GM12873 (cell line): ENCODE results near the gene CHMP5.

Experiments
- TF ChIP-seq, protein P1 (sequence below): IDR thresholded peaks from 2 replicates; pipeline ENCODE4 v1.5.1; 2012; ENCODE audit warnings: low read depth, mild to moderate bottlenecking, moderate library complexity, low read length, control low read depth; ENCODE audit not compliant: insufficient read depth; ENCODE audit errors: missing control alignments

Gene CHMP5

GRCh38 chr9:33315371-33315770, 50.5 kb downstream of the CHMP5 start:
- TF ChIP-seq, protein P1, sequence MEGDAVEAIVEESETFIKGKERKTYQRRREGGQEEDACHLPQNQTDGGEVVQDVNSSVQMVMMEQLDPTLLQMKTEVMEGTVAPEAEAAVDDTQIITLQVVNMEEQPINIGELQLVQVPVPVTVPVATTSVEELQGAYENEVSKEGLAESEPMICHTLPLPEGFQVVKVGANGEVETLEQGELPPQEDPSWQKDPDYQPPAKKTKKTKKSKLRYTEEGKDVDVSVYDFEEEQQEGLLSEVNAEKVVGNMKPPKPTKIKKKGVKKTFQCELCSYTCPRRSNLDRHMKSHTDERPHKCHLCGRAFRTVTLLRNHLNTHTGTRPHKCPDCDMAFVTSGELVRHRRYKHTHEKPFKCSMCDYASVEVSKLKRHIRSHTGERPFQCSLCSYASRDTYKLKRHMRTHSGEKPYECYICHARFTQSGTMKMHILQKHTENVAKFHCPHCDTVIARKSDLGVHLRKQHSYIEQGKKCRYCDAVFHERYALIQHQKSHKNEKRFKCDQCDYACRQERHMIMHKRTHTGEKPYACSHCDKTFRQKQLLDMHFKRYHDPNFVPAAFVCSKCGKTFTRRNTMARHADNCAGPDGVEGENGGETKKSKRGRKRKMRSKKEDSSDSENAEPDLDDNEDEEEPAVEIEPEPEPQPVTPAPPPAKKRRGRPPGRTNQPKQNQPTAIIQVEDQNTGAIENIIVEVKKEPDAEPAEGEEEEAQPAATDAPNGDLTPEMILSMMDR, result no peak

- TF ChIP-seq, protein P1, result no peak
Measured at GRCh38 chr9:33318225-33318624, 53.4 kb downstream of the CHMP5 start.

DNA sequence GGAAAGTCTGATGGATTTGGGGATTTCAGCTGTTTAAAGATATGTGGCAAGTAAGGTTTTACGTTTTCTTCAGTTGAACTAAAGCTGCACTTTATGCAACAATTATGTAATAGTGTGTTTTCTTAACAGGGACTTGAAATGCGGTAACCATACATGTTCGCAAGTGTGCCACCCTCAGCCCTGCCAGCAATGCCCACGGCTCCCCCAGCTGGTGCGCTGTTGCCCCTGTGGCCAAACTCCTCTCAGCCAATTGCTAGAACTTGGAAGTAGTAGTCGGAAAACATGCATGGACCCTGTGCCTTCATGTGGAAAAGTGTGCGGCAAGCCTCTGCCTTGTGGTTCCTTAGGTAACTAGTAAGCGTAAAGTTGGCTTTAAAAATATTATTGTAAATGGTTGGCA, 53.9 kb downstream of the CHMP5 start:
- TF ChIP-seq, protein P1, result no peak

DNA sequence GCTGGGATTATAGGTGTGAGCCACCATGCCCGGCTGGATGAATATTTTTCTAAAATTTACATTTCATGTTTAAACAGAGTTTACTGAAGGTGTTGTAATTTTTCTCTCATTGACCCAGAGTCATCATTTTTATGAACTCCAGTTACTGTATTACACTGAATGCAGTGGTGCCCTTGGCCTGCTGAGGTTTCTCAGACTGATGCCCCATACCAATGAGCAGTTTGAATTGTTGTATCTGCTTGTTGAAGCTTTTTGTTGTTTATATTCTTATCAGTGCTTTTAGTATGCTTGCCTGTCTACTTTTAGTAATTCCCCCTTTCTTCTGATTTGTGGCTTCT, 55.4 kb downstream of the CHMP5 start:
- TF ChIP-seq, protein P1, result no peak

- TF ChIP-seq, protein P1, result no peak
Measured at GRCh38 chr9:33320568-33321261, 55.9 kb downstream of the CHMP5 start.

DNA sequence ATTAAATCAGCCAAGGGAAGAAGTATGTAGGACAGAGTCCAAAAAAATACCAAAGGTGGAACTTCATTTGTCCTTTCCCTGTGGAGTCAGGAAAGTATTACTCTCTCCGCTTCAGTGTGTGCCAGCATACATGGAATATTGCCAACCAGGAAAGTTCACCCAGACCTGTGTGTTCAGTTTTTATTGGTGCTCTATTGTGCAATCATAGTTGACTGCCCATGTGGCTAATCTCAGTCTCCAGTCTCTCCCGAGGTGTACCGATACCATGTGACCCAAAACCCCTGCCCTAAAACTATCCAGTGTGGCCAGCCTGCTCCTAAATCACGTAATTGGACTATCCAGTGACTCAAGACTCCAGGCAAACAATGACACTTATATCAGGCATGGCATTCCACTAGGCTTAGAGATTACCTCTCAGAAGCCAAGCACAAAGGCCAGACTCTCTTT, 64.3 kb downstream of the CHMP5 start:
- TF ChIP-seq, protein P1, result no peak

DNA sequence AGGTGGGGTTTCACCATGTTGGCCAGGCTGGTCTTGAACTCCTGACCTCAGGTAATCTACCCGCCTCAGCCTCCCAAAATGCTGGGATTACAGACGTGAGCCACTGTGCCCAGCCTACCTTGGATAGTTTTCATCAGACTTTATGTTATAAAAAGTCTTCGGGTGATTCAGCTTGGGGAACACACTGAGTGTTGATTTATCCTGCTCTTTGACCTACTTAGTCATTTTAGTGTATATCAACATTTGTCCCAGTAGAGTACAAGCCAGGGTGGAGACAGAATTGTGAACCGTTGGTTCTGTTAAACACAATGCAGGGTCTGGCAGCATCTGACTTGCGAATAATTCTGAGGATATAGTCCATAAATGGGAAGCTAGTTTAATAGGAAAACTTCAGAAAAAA, 65.1 kb downstream of the CHMP5 start:
- TF ChIP-seq, protein P1, result no peak
